ENCODE results near the gene PLEKHN1. TPM values are rescaled to one million over a fixed set of nuclear protein-coding genes. Genes with fewer than 3 reads are reported as not detected.

PLEKHN1 gene
- polyA plus RNA-seq, 1 experiment: 0.88 TPM

- Histone ChIP-seq H3K27me3 (ENCODE audit: control insufficient read depth, insufficient read depth, low read length) (no peaks in the 10 kb centered on the region), H3K36me3 (ENCODE audit: control insufficient read depth, insufficient read depth, low read length) (peaks cover 3% of the 10 kb centered on the region), H3K4me3 (ENCODE audit: low read depth, low read length) (no peak overlapping the region)
- TF ChIP-seq CTCF (IDR thresholded peaks at IDR 0.05; ENCODE audit: insufficient read depth, low read depth, low read length): no peak
- DNase-seq (ENCODE audit: low read depth): no peak
- POLR2A ChIA-PET: no interaction called here
- CTCF ChIA-PET: interaction anchor here (1.0 to 1.8 kb wide), 2 partner anchors 9 to 20 kb away, joined by 3 to 6 read pairs; no protein-coding TSS in a partner anchor
Observed at GRCh38 chr1:931380-932172, 34.7 kb upstream of the PLEKHN1 start.

- no peak overlapping the region for H3K4me3 ChIP-seq (ENCODE audit: low read depth, low read length)
- no peaks in the 10 kb centered on the region for H3K27me3 ChIP-seq (ENCODE audit: control insufficient read depth, insufficient read depth, low read length)
- H3K36me3 ChIP-seq (ENCODE audit: control insufficient read depth, insufficient read depth, low read length): peaks cover 3% of the 10 kb centered on the region
- CTCF ChIA-PET: interaction anchor here (1.8 kb wide), 1 partner anchor 20 kb away, joined by 6 read pairs; no protein-coding TSS in a partner anchor
- DNase-seq (ENCODE audit: low read depth): no peak
- no peak for TF ChIP-seq CTCF (IDR thresholded peaks at IDR 0.05; ENCODE audit: insufficient read depth, low read depth, low read length)
- POLR2A ChIA-PET: no interaction called here
Observed at GRCh38 chr1:932173-932510, 34.1 kb upstream of the PLEKHN1 start.

GRCh38 chr1:932776-933602 is 33.3 kb upstream of the PLEKHN1 start:
- no peak for TF ChIP-seq CTCF (IDR thresholded peaks at IDR 0.05; ENCODE audit: insufficient read depth, low read depth, low read length)
- no peak overlapping the region for H3K4me3 ChIP-seq (ENCODE audit: low read depth, low read length)
- POLR2A ChIA-PET: no interaction called here
- CTCF ChIA-PET: interaction anchor here (1.8 kb wide), 1 partner anchor 21 kb away, joined by 6 read pairs; no protein-coding TSS in a partner anchor
- H3K27me3 ChIP-seq (ENCODE audit: control insufficient read depth, insufficient read depth, low read length): no peaks in the 10 kb centered on the region
- DNase-seq (ENCODE audit: low read depth): no peak
- H3K36me3 ChIP-seq (ENCODE audit: control insufficient read depth, insufficient read depth, low read length): peaks cover 3% of the 10 kb centered on the region

- no peak overlapping the region for H3K4me3 ChIP-seq (ENCODE audit: low read depth, low read length)
- ChIA-PET POLR2A (no interaction called here), CTCF (no interaction called here)
- no peak for DNase-seq (ENCODE audit: low read depth)
- no peak for TF ChIP-seq CTCF (IDR thresholded peaks at IDR 0.05; ENCODE audit: insufficient read depth, low read depth, low read length)
- H3K27me3 ChIP-seq (ENCODE audit: control insufficient read depth, insufficient read depth, low read length): no peaks in the 10 kb centered on the region
- peaks cover 3% of the 10 kb centered on the region for H3K36me3 ChIP-seq (ENCODE audit: control insufficient read depth, insufficient read depth, low read length)
Observed at GRCh38 chr1:933603-933940, 32.7 kb upstream of the PLEKHN1 start.

GRCh38 chr1:934991-935750 is 31.1 kb upstream of the PLEKHN1 start:
- POLR2A ChIA-PET: no interaction called here
- DNase-seq (ENCODE audit: low read depth): no peak
- CTCF ChIA-PET: no interaction called here

More at GRCh38 chr1:934991-935750, 31.1 kb upstream of the PLEKHN1 start:
- Histone ChIP-seq H3K36me3 (ENCODE audit: control insufficient read depth, insufficient read depth, low read length) (peaks cover 3% of the 10 kb centered on the region), H3K4me3 (ENCODE audit: low read depth, low read length) (no peak overlapping the region), H3K27me3 (ENCODE audit: control insufficient read depth, insufficient read depth, low read length) (no peaks in the 10 kb centered on the region)
- no peak for TF ChIP-seq CTCF (IDR thresholded peaks at IDR 0.05; ENCODE audit: insufficient read depth, low read depth, low read length)
